GM12891 (cell line): ENCODE results near the gene DHRS1.

Experiments used
- PAX5 ChIP-seq: IDR thresholded peaks from 2 replicates; pipeline ENCODE4 v1.6.1; 2011; ENCODE audit warnings: low read length, moderate library complexity, mild to moderate bottlenecking; ENCODE audit not compliant: insufficient read depth, severe bottlenecking
- POLR2A ChIP-seq: IDR thresholded peaks from 2 replicates; pipeline ENCODE4 v1.6.1; 2011; ENCODE audit warnings: low read depth, low read length, control low read depth
- POLR2AphosphoS5 ChIP-seq: IDR thresholded peaks from 2 replicates; pipeline ENCODE4 v1.6.1; 2011; ENCODE audit warnings: low read depth, low read length, control low read depth
- POU2F2 ChIP-seq: IDR thresholded peaks from 2 replicates; pipeline ENCODE4 v1.6.1; 2011; ENCODE audit warnings: low read depth, mild to moderate bottlenecking, control low read depth, low read length, moderate library complexity
- SPI1 ChIP-seq: IDR thresholded peaks from 2 replicates; pipeline ENCODE4 v1.6.1; 2011; ENCODE audit warnings: low read depth, low read length, control low read depth
- TAF1 ChIP-seq: IDR thresholded peaks from 2 replicates; pipeline ENCODE4 v1.6.1; 2011; ENCODE audit warnings: low read depth, low read length, control low read depth

GRCh38 chr14:24274101-24274543 is 25.5 kb downstream of the DHRS1 start:
- TF ChIP-seq POLR2A (no peak), POLR2AphosphoS5 (no peak), PAX5 (no peak), TAF1 (no peak), SPI1 (peak; percentile 100), POU2F2 (peak; percentile 44; the same call in 1 of the 2 replicates)
